Measurements from ENCODE around the gene DGKI. TPM values are rescaled to one million over a fixed set of nuclear protein-coding genes. Genes with fewer than 3 reads are reported as not detected.

The DGKI gene
- total and polyA plus RNA-seq, 9 of the 15 experiments (the other 6 are each of a cell fraction or from before 2014, with no cell fraction given), result 0.11 to 0.54 (median 0.15) TPM; not detected in 5

DNA sequence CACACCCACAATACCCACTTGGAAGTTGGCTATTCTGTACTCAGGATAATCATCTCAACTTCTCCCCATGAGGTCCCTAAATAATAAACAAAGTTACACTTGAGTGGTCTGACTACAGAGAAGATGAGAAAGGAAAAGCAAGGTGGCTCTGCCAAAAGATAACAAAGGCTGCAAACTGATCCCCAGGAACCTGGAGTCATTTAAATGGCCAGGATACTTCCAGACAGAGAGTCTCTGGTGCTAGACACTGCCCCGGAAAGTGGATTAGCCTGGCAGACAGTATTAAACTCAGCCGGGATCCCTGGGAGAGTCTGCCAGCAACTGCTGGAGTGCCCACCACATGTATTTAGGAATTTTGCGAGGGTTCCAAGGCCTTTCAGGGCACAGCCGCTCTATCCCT is 93.7 kb downstream of the DGKI start:
- Histone ChIP-seq H3K4me3 (no peak overlapping the region), H3K36me3 (ENCODE audit: control insufficient read depth, insufficient read depth, low read length) (no peaks in the 10 kb centered on the region), H2AFZ (ENCODE audit: low read depth, low read length) (no peak overlapping the region), H3K27me3 (ENCODE audit: control insufficient read depth in 2 of 2, insufficient read depth in 2 of 2, low read length in 2 of 2) (peaks cover 3 to 16% of the 10 kb centered on the region in 2 experiments; a peak in 2 of 5 replicates), H3K4me2 (ENCODE audit: insufficient read depth, low read length) (no peak overlapping the region), H3K4me1 (replicated peaks in 1 of 2; ENCODE audit: control insufficient read depth in 2 of 2, insufficient read depth in 2 of 2, low read length in 2 of 2) (no peaks in the 10 kb centered on the region), H4K20me1 (replicated peaks; ENCODE audit: control insufficient read depth, insufficient read depth, low read length) (no peaks in the 10 kb centered on the region), H3K9me3 (replicated peaks; ENCODE audit: control insufficient read depth, insufficient read depth, low read depth, low read length) (no peaks in the 10 kb centered on the region), H3K27ac (ENCODE audit: extremely low read depth, low read depth, low read length) (no peak overlapping the region), H3K79me2 (ENCODE audit: control insufficient read depth, insufficient read depth, low read length) (no peaks in the 10 kb centered on the region), H3K9me1 (ENCODE audit: control insufficient read depth, insufficient read depth, low read length) (no peaks in the 10 kb centered on the region), H3K9ac (ENCODE audit: insufficient read depth in 1 of 2, low read depth in 2 of 2, low read length in 2 of 2) (no peak overlapping the region)
- intact Hi-C loops (cut with micrococcal nuclease), result no loop called here
- no TSS peak for BruUV-seq (replicated peaks)
- TF ChIP-seq ZNF444 (CRISPR knock-in tag; IDR thresholded peaks at IDR 0.05) (no peak), ZNF57 (CRISPR knock-in tag; IDR thresholded peaks at IDR 0.05) (no peak), ZFX (CRISPR knock-in tag; IDR thresholded peaks at IDR 0.05) (no peak)
- TF ChIP-seq, protein P1, sequence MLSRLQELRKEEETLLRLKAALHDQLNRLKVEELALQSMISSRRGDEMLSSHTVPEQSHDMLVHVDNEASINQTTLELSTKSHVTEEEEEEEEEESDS (CRISPR knock-in tag; IDR thresholded peaks at IDR 0.05), result no peak
- TF ChIP-seq, protein P2, sequence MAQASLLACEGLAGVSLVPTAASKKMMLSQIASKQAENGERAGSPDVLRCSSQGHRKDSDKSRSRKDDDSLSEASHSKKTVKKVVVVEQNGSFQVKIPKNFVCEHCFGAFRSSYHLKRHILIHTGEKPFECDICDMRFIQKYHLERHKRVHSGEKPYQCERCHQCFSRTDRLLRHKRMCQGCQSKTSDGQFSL (CRISPR knock-in tag; IDR thresholded peaks at IDR 0.05), result no peak
- TF ChIP-seq, protein P2 (tag; IDR thresholded peaks at IDR 0.05), result no peak
- TF ChIP-seq, protein P3, sequence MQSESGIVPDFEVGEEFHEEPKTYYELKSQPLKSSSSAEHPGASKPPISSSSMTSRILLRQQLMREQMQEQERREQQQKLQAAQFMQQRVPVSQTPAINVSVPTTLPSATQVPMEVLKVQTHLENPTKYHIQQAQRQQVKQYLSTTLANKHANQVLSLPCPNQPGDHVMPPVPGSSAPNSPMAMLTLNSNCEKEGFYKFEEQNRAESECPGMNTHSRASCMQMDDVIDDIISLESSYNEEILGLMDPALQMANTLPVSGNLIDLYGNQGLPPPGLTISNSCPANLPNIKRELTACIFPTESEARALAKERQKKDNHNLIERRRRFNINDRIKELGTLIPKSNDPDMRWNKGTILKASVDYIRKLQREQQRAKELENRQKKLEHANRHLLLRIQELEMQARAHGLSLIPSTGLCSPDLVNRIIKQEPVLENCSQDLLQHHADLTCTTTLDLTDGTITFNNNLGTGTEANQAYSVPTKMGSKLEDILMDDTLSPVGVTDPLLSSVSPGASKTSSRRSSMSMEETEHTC (IDR thresholded peaks at IDR 0.05), result no peak
- TF ChIP-seq, protein P4, sequence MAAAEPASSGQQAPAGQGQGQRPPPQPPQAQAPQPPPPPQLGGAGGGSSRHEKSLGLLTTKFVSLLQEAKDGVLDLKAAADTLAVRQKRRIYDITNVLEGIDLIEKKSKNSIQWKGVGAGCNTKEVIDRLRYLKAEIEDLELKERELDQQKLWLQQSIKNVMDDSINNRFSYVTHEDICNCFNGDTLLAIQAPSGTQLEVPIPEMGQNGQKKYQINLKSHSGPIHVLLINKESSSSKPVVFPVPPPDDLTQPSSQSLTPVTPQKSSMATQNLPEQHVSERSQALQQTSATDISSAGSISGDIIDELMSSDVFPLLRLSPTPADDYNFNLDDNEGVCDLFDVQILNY (CRISPR knock-in tag; IDR thresholded peaks at IDR 0.05), result no peak
- ATAC-seq (no peak), FAIRE-seq (no peak), DNase-seq (ENCODE audit: extremely low read depth in 1 of 4, low spot score in 3 of 4) (no peak)
- POLR2A ChIA-PET, result no interaction called here
- 3% methylated on average over 4 of the region's 4 CpGs for WGBS (ENCODE audit: insufficient coverage, low coverage, missing lambda C conversion rate)
- in situ Hi-C loops (cut with MboI), result no loop called here
- CTCF ChIA-PET (ENCODE audit: low intra/inter-chr PET ratio), result no interaction called here
